Iris pigment epithelial cell (primary cell): Measurements from ENCODE around the gene HOMER1.

Source experiments
- DNase-seq: peaks from one replicate; pipeline ENCODE4 v3.0.0-alpha.2; 2011; ENCODE audit warnings: low read depth

HOMER1 gene

GRCh38 chr5:79513704-79514390 is at the start of gene HOMER1:
HOMER1 (minus strand) TSS chr5:79514134; CDS start chr5:79512774, 1,360 bp downstream.
- DNase-seq = peak; percentile 75

DNA sequence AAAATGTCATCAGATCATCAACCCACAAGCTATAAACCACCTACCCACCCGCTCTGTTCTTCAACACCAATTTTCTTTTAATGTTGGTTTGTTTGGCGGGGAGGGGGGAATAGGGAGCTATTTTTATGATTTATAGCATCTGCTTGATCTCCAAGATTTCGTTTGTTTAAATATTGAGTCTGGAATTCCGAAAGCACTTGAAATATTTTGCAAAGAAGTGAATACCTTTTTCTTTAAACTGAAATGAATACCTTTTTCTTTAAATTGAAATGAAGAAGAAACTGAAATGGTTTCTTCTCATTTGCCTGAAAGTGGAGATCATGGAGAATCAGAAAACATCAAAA is 49.3 kb upstream of the HOMER1 start:
- no peak for DNase-seq

- peak; percentile 34 for DNase-seq
Measured at GRCh38 chr5:79562351-79563246, 48.7 kb upstream of the HOMER1 start.

DNA sequence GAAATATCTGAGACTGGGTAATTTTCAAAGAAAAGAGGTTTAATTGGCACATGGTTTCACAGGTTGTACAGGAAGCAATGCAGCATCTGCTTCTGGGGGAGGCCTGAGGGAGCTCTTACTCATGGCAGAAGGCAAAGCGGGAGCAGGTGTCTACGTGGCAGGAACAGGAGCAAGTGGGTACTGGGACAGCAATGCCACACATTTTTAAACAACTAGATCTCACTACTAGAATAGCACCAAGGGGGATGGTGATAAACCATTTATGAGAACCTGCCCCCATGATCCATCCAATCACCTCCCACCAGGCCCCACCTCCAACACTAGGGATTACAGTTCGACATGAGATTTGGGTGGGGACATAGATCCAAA is 47.6 kb upstream of the HOMER1 start:
- no peak for DNase-seq

DNA sequence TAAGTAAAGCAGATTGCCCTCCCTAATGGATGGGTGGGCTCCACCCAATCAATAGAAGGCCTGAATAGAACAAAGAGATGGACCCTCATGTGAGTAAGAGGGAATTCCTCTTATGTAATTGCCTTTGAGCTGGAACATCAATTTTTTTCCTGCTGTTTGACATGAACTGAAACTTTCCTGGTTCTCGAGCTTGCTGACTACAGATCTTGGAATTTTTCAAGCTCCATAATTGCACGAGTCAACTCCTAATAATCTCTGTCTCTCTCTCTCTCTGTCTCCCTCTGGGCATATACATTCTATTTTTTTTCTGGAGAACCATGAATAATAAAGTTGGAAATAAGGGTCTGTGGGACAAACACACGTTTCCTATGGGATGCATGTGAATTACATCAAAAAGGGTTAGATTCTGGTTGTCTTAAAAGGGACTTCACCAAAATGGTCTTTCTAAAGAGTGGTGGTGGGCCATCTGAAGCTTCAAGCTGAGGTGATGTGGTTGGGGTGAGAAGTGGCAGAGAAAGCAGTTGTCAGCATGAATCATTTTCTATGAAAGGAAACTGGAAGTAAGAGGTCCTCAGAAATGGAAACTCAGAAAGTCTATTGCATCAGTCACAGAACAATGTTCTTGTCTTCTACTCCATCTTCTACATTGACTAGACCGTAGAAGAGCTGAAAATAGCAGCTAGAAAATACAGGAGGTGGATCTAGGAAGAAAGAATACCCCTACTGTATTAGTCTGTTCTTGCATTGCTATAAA is 47.0 kb upstream of the HOMER1 start:
- peak; percentile 20 for DNase-seq

DNA sequence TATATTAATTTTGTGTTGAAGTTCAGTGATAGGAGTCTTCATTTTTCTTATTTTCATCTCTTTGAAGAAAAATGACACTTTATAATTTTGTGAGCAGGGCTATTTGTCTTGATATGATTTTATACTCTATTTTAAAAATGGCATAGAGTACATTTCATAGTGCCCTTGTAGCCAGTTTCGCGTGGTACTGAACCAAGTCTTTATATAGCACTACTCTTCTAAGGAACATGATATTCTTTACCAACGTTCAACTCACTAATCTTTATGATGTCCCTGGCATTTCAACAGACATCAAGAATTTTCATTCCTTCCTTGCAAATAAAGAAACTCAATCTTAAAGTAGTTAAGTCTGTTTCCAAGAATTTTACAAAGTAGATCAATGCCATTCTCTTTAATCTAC is 41.5 kb upstream of the HOMER1 start:
- DNase-seq = no peak

DNA sequence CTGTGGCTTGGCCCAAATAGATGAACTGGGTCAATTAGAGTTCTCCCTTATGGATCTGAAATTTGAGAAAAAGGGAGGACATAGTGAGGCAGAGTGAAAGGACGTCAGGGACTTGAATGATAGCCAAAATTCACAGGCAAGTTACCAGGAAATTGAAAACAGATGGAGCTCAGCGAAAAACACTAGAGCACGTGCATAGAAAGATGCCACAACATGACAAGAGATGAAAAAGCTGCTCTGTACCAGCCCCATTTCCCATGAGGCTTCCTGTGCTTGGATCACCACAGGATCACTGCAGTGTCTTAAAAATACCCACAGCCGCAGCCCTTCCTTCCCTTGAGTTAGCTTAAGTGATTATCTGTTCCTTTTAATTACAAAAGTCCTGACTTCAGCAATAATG is 39.0 kb upstream of the HOMER1 start:
- DNase-seq = peak; percentile 49

DNA sequence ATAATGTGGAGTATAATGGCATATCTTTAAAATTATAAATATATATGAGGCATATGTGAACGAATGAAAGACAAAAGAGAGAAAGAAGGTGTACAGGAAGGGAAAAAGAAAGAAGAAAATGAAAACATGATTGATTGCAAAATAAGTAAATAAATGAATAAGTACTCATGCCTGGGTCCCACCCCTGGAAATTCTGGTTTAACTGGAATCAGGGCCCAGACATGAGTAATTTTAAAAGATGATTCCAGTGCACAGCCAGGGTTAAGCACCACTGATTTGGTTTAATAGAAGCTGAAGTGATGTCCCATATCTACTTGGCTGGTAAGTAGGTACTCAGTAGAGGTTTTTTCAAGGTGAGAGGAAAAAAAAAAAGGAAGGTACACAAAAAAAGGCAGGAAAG is 34.0 kb upstream of the HOMER1 start:
- DNase-seq = no peak

GRCh38 chr5:79547429-79547822 is 33.5 kb upstream of the HOMER1 start:
- no peak for DNase-seq

- DNase-seq = peak; percentile 84
Measured at GRCh38 chr5:79546782-79547428, 33.0 kb upstream of the HOMER1 start.

DNA sequence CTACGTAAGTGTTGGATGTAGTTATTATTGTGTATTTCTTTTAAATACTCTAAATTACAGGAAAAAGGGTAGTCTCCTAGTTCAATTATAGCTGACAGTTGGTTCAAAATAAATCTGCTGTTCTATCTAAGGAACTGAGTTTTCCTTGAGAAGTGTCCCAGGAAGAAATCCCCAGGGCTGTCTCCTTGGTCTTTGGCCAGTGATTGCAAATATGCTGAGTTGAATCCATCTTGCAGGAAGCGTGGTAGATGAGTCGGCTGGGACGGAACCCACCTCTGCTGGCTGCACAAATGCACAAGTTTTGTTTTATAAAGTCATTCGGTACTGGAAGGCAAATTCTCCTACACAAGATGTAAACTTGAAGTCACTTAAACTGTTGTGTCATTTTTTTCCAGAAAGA is 30.2 kb upstream of the HOMER1 start:
- DNase-seq = no peak

- no peak for DNase-seq
Measured at GRCh38 chr5:79540939-79541338, 27.0 kb upstream of the HOMER1 start.

- DNase-seq = no peak
Measured at GRCh38 chr5:79536193-79536906, 22.4 kb upstream of the HOMER1 start.

DNA sequence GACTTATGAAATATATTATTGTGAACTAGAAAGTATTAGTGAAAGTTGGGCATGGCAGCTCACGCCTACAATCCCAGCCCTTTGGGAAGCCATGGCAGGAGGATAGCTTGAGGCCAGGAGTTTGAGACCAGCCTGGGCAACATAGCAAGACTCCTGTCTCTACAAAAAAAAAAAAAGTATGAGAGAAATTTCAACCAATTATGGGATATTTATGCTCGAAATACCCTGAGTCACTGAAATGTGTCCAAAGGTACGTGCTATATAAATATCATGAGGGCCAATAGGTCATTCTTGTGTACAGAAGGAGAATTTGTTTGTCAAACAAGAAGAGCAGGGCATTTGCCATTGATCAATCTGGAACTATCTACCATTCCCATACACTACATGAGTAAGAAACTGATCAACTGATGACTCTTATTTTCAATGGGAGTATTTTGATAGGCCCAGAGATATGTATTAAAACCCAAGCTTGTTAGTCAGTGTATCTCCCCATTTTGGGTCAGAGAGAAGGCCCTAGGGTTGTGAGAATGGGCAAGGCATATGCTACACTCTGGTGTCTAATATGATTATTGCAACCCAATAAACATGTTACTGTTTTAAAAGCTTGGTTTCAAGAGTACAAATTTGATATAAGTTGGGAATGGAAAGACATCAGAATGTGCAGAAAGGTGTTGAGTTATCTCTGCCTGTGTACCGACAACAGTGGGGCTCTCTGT is 21.7 kb upstream of the HOMER1 start:
- DNase-seq = peak; percentile 7

DNA sequence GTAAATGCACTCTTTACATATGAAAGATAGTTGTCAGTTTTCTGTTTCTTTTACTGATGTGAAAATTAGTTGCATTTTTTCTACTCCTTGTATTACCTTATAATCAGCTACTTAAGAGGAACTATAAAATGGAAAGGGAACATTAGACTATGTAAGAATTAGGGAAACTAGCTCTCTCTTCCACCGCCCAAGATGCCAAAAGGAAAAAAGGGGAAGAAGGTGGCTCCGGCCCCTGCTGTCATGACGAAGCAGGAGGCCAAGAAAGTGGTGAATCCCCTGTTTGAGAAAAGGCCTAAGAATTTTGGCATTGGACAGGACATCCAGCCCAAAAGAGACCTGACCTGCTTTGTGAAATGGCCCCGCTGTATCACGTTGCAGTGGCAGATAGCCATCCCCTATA is 15.2 kb upstream of the HOMER1 start:
- no peak for DNase-seq

DNA sequence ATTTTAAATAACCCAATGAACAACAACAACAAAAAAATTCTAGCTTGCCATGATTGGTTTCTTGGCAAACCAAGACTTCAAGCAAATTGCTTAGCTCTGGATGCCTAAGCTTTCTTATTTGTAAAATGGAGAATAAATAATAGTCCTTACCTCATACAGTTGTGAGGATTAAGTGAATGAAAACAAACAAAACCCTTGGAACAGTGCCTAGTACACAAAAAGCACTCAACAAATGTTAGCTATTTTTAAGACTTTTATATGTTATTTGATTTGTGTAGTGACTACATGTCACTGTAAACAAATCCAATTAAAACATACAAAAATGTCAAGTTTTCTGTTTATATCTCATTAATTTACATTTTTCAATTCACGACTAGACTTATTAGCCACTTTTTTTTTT is 13.5 kb upstream of the HOMER1 start:
- no peak for DNase-seq

DNA sequence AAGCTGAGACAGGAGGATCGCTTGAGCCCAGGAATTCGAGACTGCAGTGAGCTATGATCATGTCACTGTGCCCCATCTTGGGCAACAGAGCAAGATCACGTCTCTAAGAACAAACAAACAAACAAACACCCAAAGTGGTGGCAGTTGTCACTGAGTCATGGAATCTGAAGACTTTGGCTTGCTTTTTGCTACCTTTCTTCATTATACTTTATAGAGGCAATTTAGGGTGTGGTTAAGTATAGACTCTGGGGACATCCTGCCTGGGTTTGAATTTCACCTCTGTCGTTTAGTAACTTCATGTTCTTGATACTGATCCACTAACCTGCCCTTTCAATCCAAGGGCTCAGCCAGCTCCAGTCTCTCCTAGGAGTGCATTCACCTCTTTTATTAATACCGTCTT is 13.0 kb upstream of the HOMER1 start:
- DNase-seq = no peak

DNA sequence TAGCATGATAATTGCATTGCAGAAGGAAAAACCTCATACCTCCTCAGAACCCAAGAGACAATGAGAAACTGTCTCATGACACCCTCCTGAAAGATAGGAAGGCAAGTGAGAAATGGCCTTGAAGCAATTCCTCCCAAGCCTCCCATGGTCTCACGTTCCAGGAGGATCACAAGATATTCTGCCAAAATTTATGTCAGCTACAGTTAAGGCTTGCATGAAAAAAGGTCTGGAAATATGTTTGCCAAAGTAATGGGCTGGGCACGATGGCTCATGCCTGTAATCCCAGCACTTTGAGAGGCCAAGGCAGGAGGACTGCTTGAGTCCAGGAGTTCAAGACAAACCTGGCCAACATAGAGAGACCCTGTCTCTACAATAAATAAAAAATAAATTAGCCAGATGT is 12.6 kb upstream of the HOMER1 start:
- no peak for DNase-seq

DNA sequence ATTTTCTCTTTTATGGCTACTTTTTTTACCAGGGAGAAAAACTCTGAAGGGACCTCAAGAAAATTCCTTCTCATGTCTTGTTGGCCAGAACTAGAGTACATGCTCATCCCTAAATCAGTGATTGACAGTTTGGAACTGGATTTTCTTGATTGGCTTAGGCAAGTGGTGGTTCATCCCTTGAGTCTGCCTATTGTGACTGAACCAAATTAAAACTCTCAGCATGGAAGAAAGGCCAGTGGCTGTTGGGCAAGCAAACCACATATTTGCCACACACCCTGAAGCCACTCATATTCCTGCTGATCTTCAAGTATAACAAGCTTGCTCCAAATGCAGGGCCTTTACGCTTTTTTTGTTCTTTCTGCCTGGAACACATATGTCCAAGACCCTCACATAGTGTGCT is 7.2 kb upstream of the HOMER1 start:
- DNase-seq = no peak

GRCh38 chr5:79518718-79519117 is 4.8 kb upstream of the HOMER1 start:
- DNase-seq = no peak

DNA sequence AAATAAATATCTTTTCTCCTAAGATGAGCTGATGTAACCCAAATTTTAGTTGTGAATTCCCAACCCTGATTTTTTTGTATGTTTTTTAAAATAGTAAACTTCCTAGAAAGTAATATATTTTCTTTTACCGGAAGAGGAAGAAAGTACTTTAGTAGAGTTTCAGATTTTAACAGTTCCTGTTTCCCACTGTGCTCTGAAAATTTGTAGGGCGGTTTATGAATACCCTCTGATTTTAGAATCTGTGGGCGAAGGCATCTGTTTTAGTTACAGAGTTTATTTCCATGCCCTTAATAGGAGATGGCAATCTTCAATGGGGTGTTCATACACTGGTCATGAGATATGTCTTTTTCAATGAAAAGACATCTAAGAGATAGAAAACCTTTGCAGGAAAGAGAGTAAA is 3.7 kb upstream of the HOMER1 start:
- no peak for DNase-seq
